Activated T-helper 2 cell treated with anti-CD3 and anti-CD28 coated beads, Interferon-gamma antibody, Interleukin-2, Interleukin-4, amounts not matched to agents 10 μg/mL and 5 μg/mL and 100 μg/mL, durations not matched to agents 14 hours and 24 hours and 36 hours (primary cell): Measurements from ENCODE around the gene ZNF773. TPM values are rescaled to one million over a fixed set of nuclear protein-coding genes. Genes with fewer than 3 reads are reported as not detected.
"Not testable (repeated sequence)": the region's sequence is repeated elsewhere in the genome, so short reads cannot be mapped to it uniquely, and the experiment has no call there.

Source experiments
- DNase-seq: peaks from one replicate; pipeline ENCODE4 v3.0.0; 2021; ENCODE audit warnings: low spot score
- H3K27ac Mint-ChIP-seq: one replicate; pipeline ENCODE4 v1.8.0; 2021; ENCODE audit warnings: mixed read lengths
- H3K27me3 Mint-ChIP-seq: one replicate; pipeline ENCODE4 v1.8.0; 2021; ENCODE audit warnings: low read depth, mixed read lengths
- H3K36me3 Mint-ChIP-seq: one replicate; pipeline ENCODE4 v1.8.0; 2021; ENCODE audit warnings: low read depth, mixed read lengths
- H3K4me1 Mint-ChIP-seq: one replicate; pipeline ENCODE4 v1.8.0; 2021; ENCODE audit warnings: low read depth, mixed read lengths
- H3K4me3 Mint-ChIP-seq: one replicate; pipeline ENCODE4 v1.8.0; 2021; ENCODE audit warnings: low read depth, mild to moderate bottlenecking, moderate library complexity, mixed read lengths
- H3K9me3 Mint-ChIP-seq: one replicate; pipeline ENCODE4 v1.8.0; 2021; ENCODE audit warnings: mixed read lengths
- intact Hi-C: fragments of 100-400 bp; cut with micrococcal nuclease; formaldehyde crosslinking; loops from one replicate; pipeline ENCODE4 v1.15.1; 2023
- total RNA-seq: library from RNA; stranded (reverse); gene quantifications from 2 replicates; pipeline ENCODE4 v1.2.3, GENCODE V29; 2022

The ZNF773 gene
- total RNA-seq, 1 donor from 2014 or later, result 4.5 TPM

- Mint-ChIP-seq H3K4me1 (no peaks in the 10 kb centered on the region), H3K27me3 (no peaks in the 10 kb centered on the region), H3K9me3 (peaks cover 69% of the 10 kb centered on the region), H3K4me3 (no peak overlapping the region), H3K36me3 (peaks cover 49% of the 10 kb centered on the region), H3K27ac (no peak overlapping the region)
- no peak for DNase-seq
- intact Hi-C loops, result no loop called here
These were observed 13.1 kb downstream of the ZNF773 start for GRCh38 chr19:57512845-57513244.

- H3K4me1 Mint-ChIP-seq, result no peaks in the 10 kb centered on the region
- H3K4me3 Mint-ChIP-seq, result no peak overlapping the region
- no peak for DNase-seq
- peaks cover 38% of the 10 kb centered on the region for H3K36me3 Mint-ChIP-seq
- H3K9me3 Mint-ChIP-seq, result peaks cover 61% of the 10 kb centered on the region
- intact Hi-C loops, result no loop called here
- no peak overlapping the region for H3K27ac Mint-ChIP-seq
- H3K27me3 Mint-ChIP-seq, result no peaks in the 10 kb centered on the region
These were observed 15.5 kb downstream of the ZNF773 start for GRCh38 chr19:57515255-57515654.

- DNase-seq, H3K4me1 Mint-ChIP-seq, H3K27ac Mint-ChIP-seq, H3K27me3 Mint-ChIP-seq, H3K4me3 Mint-ChIP-seq, intact Hi-C loops: not testable (repeated sequence)
- Mint-ChIP-seq H3K36me3 (peaks cover 30% of the 10 kb centered on the region), H3K9me3 (peaks cover 58% of the 10 kb centered on the region)
These were observed 18.3 kb downstream of the ZNF773 start for GRCh38 chr19:57518021-57518420.

GRCh38 chr19:57527136-57527881 lies 27.6 kb downstream of the ZNF773 start, which contains the start of gene ZNF549:
ZNF549 (plus strand) TSS chr19:57527356; CDS start chr19:57527574, 218 bp downstream.
- Mint-ChIP-seq H3K9me3 (peaks cover 74% of the 10 kb centered on the region), H3K4me3 (peak within 1 kb of the TSS; percentile 97), H3K27ac (peak within 1 kb of the TSS; percentile 78), H3K4me1 (peaks cover 15% of the 10 kb centered on the region), H3K27me3 (no peaks in the 10 kb centered on the region), H3K36me3 (peaks cover 42% of the 10 kb centered on the region)
- peak; percentile 84 for DNase-seq
- intact Hi-C loops, result loop anchor here (1.0 to 5.0 kb wide), 5 partner anchors 32 to 138 kb away; partner anchors contain the start of genes ZNF17, ZNF419, ZNF548 and ZNF550

GRCh38 chr19:57537953-57538547 lies 38.3 kb downstream of the ZNF773 start:
- H3K36me3 Mint-ChIP-seq, result peaks cover 98% of the 10 kb centered on the region
- H3K27ac Mint-ChIP-seq, result no peak overlapping the region
- H3K4me1 Mint-ChIP-seq, result no peaks in the 10 kb centered on the region
- no peak for DNase-seq
- H3K27me3 Mint-ChIP-seq, result no peaks in the 10 kb centered on the region
- peaks cover 96% of the 10 kb centered on the region for H3K9me3 Mint-ChIP-seq
- intact Hi-C loops, result no loop called here
- H3K4me3 Mint-ChIP-seq, result no peak overlapping the region

GRCh38 chr19:57546513-57546912 lies 46.8 kb downstream of the ZNF773 start:
- Mint-ChIP-seq H3K9me3 (peaks cover 78% of the 10 kb centered on the region), H3K27ac (no peak overlapping the region), H3K4me3 (no peak overlapping the region), H3K27me3 (no peaks in the 10 kb centered on the region), H3K36me3 (peaks cover 98% of the 10 kb centered on the region), H3K4me1 (no peaks in the 10 kb centered on the region)
- intact Hi-C loops, result no loop called here
- DNase-seq, result no peak

- no peak overlapping the region for H3K4me3 Mint-ChIP-seq
- DNase-seq, result no peak
- H3K27me3 Mint-ChIP-seq, result no peaks in the 10 kb centered on the region
- intact Hi-C loops, result no loop called here
- peaks cover 100% of the 10 kb centered on the region for H3K36me3 Mint-ChIP-seq
- no peak overlapping the region for H3K27ac Mint-ChIP-seq
- no peaks in the 10 kb centered on the region for H3K4me1 Mint-ChIP-seq
- H3K9me3 Mint-ChIP-seq, result peaks cover 78% of the 10 kb centered on the region
These were observed 52.7 kb downstream of the ZNF773 start for GRCh38 chr19:57552432-57552831.

GRCh38 chr19:57557659-57558058 lies 57.9 kb downstream of the ZNF773 start:
- intact Hi-C loops, result no loop called here
- H3K27me3 Mint-ChIP-seq, result no peaks in the 10 kb centered on the region
- no peak for DNase-seq
- H3K4me3 Mint-ChIP-seq, result peak overlapping the region; percentile 88
- H3K4me1 Mint-ChIP-seq, result peaks cover 18% of the 10 kb centered on the region
- peaks cover 65% of the 10 kb centered on the region for H3K9me3 Mint-ChIP-seq
- no peak overlapping the region for H3K27ac Mint-ChIP-seq
- peaks cover 56% of the 10 kb centered on the region for H3K36me3 Mint-ChIP-seq

Other genes with a start within 250 kb of the ZNF773 start
- 35.8 and 40.2 TPM in 2 replicates for gene ZNF460, start 219.5 kb upstream of the ZNF773 start, total RNA-seq
- gene ZNF543, start 179.5 kb upstream of the ZNF773 start, total RNA-seq, result 4.6 and 5.1 TPM in 2 replicates
- gene ZNF304, start 148.7 kb upstream of the ZNF773 start, total RNA-seq, result 5.2 and 6.5 TPM in 2 replicates
- 3.8 and 4.1 TPM in 2 replicates for gene TRAPPC2B, start 136.4 kb upstream of the ZNF773 start, total RNA-seq
- 1.3 and 2.0 TPM in 2 replicates for gene ZNF547, start 136.4 kb upstream of the ZNF773 start, total RNA-seq
- 10.5 and 12.5 TPM in 2 replicates for gene ZNF548, start 110.1 kb upstream of the ZNF773 start, total RNA-seq
- gene ZNF17, start 88.8 kb upstream of the ZNF773 start, total RNA-seq, result 7.7 and 9.3 TPM in 2 replicates
- gene ZNF749, start 64.6 kb upstream of the ZNF773 start, total RNA-seq, result 21.0 and 21.5 TPM in 2 replicates
- 0.09 TPM in 1 of 2 replicates, not detected in the other for gene VN1R1, start 42.8 kb upstream of the ZNF773 start, total RNA-seq
- gene ZNF772, start 22.4 kb upstream of the ZNF773 start, total RNA-seq, result 2.0 and 2.3 TPM in 2 replicates
- gene ZNF419, start 12.2 kb upstream of the ZNF773 start, total RNA-seq, result 4.8 and 5.1 TPM in 2 replicates
- 3.5 and 4.1 TPM in 2 replicates for gene ZNF549, start 27.4 kb downstream of the ZNF773 start, total RNA-seq
- gene ZNF550, start 59.9 kb downstream of the ZNF773 start, total RNA-seq, result 6.9 and 7.7 TPM in 2 replicates
- gene ZNF416, start 79.0 kb downstream of the ZNF773 start, total RNA-seq, result 2.9 and 3.5 TPM in 2 replicates
- gene ZIK1, start 84.2 kb downstream of the ZNF773 start, total RNA-seq, result 2.4 and 2.8 TPM in 2 replicates
- gene ZNF530, start 99.9 kb downstream of the ZNF773 start, total RNA-seq, result 4.1 and 5.2 TPM in 2 replicates
- gene ZNF134, start 114.3 kb downstream of the ZNF773 start, total RNA-seq, result 7.9 and 8.5 TPM in 2 replicates
- 9.6 and 10.6 TPM in 2 replicates for gene ZNF211, start 133.2 kb downstream of the ZNF773 start, total RNA-seq
- not detected in 2 replicates for gene ZSCAN4, start 169.0 kb downstream of the ZNF773 start, total RNA-seq
- 9.7 and 10.6 TPM in 2 replicates for gene ZNF551, start 182.0 kb downstream of the ZNF773 start, total RNA-seq
- 3.9 and 4.0 TPM in 2 replicates for gene ZNF154, start 209.3 kb downstream of the ZNF773 start, total RNA-seq
- 5.3 and 6.0 TPM in 2 replicates for gene ZNF671, start 227.7 kb downstream of the ZNF773 start, total RNA-seq
- 7.4 and 8.8 TPM in 2 replicates for gene ZNF776, start 246.9 kb downstream of the ZNF773 start, total RNA-seq